ENCODE results near the gene LRRC31. TPM values are rescaled to one million over a fixed set of nuclear protein-coding genes. Genes with fewer than 3 reads are reported as not detected.

Gene LRRC31
- total and polyA plus RNA-seq, 2 of the 8 experiments (the other 6 are each of a cell fraction or from before 2014, with no cell fraction given): not detected

- H3K23ac ChIP-seq (ENCODE audit: insufficient read length): no peak overlapping the region
- H2BK15ac ChIP-seq (ENCODE audit: low read length): no peak overlapping the region
- H4K91ac ChIP-seq (replicated peaks; ENCODE audit: insufficient read length, low read length): no peak overlapping the region
- no peaks in the 10 kb centered on the region for H3K79me1 ChIP-seq (ENCODE audit: low read depth, low read length)
- H3K36me3 ChIP-seq (ENCODE audit: control insufficient read depth in 2 of 4, insufficient read depth in 4 of 4, low read length in 3 of 4): no peaks in the 10 kb centered on the region
- H3K27me3 ChIP-seq (replicated peaks in 1 of 4; ENCODE audit: control insufficient read depth in 3 of 4, extremely low read depth in 1 of 4, insufficient read depth in 3 of 4, low read length in 3 of 4): no peaks in the 10 kb centered on the region
- H4K5ac ChIP-seq (ENCODE audit: insufficient read length, low read depth, low read length): no peak overlapping the region
- no peak overlapping the region for H3K27ac ChIP-seq (ENCODE audit: low read depth, low read length)
- DNase-seq (ENCODE audit: low read depth in 1 of 2, low spot score in 2 of 2) (no peak), FAIRE-seq (no peak)
- H3K4me2 ChIP-seq (ENCODE audit: insufficient read depth in 1 of 2, low read depth in 2 of 2, low read length in 2 of 2): no peak overlapping the region
- no peaks in the 10 kb centered on the region for H3K23me2 ChIP-seq (ENCODE audit: low read depth, low read length)
- H4K8ac ChIP-seq (ENCODE audit: extremely low read depth, insufficient read depth, low read length): no peak overlapping the region
- no peak overlapping the region for H2BK5ac ChIP-seq (ENCODE audit: low read depth, low read length)
- no peak overlapping the region for H2BK12ac ChIP-seq (ENCODE audit: low read depth, low read length)
- no peak overlapping the region for H3K4me3 ChIP-seq (ENCODE audit: extremely low read depth in 1 of 4, insufficient read depth in 2 of 4, low read depth in 3 of 4, low read length in 4 of 4)
- H4K20me1 ChIP-seq (replicated peaks in 1 of 2; ENCODE audit: control insufficient read depth in 1 of 2, insufficient read depth in 2 of 2, low read length in 2 of 2): no peaks in the 10 kb centered on the region
- no peak overlapping the region for H3K14ac ChIP-seq (ENCODE audit: insufficient read length)
- H3K79me2 ChIP-seq (ENCODE audit: control insufficient read depth in 1 of 2, insufficient read depth in 2 of 2, low read length in 2 of 2): no peaks in the 10 kb centered on the region
- H3K4ac ChIP-seq (replicated peaks; ENCODE audit: insufficient read length, low read depth, low read length): no peak overlapping the region
- 83% methylated on average over 1 of the region's 1 CpG; no CpG with 5 or more reads in 1 of the 2 experiments for WGBS, 2 experiments (ENCODE audit: extremely low coverage in 1 of 2, insufficient coverage in 1 of 2, insufficient read length in 1 of 2, insufficient replicate concordance in 2 of 2, low coverage in 1 of 2, low lambda C conversion rate in 2 of 2, missing lambda C conversion rate in 1 of 2)
- H3K9ac ChIP-seq (replicated peaks in 1 of 4; ENCODE audit: extremely low read depth in 1 of 4, low read depth in 3 of 4, low read length in 3 of 4): no peak overlapping the region
- POLR2A ChIA-PET (ENCODE audit: partially characterized antibody): interaction anchor here (0.8 kb wide), 1 partner anchor 10 kb away, joined by 4 read pairs; no protein-coding TSS in a partner anchor
- H2AFZ ChIP-seq (ENCODE audit: low read length): peak overlapping the region; percentile 86; the same call in 1 of the 2 replicates
- no peak overlapping the region for H2AK5ac ChIP-seq (ENCODE audit: low read depth, low read length)
- H3K56ac ChIP-seq (replicated peaks; ENCODE audit: insufficient read length, low read depth, low read length): no peak overlapping the region
- H2BK120ac ChIP-seq (replicated peaks; ENCODE audit: low read depth, low read length): no peak overlapping the region
- H3K4me1 ChIP-seq (replicated peaks in 1 of 4; ENCODE audit: control insufficient read depth in 3 of 4, insufficient read depth in 4 of 4, low read length in 3 of 4): no peaks in the 10 kb centered on the region
- H3K18ac ChIP-seq (ENCODE audit: extremely low read depth, low read length): no peak overlapping the region
- CTCF ChIA-PET (ENCODE audit: partially characterized antibody): interaction anchor here (0.6 to 1.5 kb wide), 3 partner anchors 10 to 26 kb away, joined by 3 to 4 read pairs (median 3); no protein-coding TSS in a partner anchor
- H2BK20ac ChIP-seq (ENCODE audit: low read length): no peak overlapping the region
- H3K9me3 ChIP-seq (ENCODE audit: insufficient read depth in 2 of 2, low read depth in 1 of 2, low read length in 1 of 2): no peaks in the 10 kb centered on the region
Observed at GRCh38 chr3:169835533-169835932, 34.2 kb downstream of the LRRC31 start.
